GM21786 (cell line): ENCODE measurements around the gene ZC3H7B.

Experiments
- ATAC-seq: cut with Tn5 transposase; IDR thresholded peaks from one replicate; pipeline ENCODE4 v1.9.1; 2021; ENCODE audit not compliant: unreplicated experiment

ZC3H7B gene

GRCh38 chr22:41354979-41355378 is 53.7 kb downstream of the ZC3H7B start:
- ATAC-seq: no peak

- ATAC-seq: no peak
These were observed 54.6 kb downstream of the ZC3H7B start for GRCh38 chr22:41355895-41356294.

- ATAC-seq: no peak
These were observed 55.2 kb downstream of the ZC3H7B start for GRCh38 chr22:41356430-41357028.

- no peak for ATAC-seq
These were observed 55.9 kb downstream of the ZC3H7B start for GRCh38 chr22:41357191-41357590.

GRCh38 chr22:41358927-41359326 is 57.6 kb downstream of the ZC3H7B start:
- ATAC-seq: no peak

- no peak for ATAC-seq
These were observed 58.1 kb downstream of the ZC3H7B start for GRCh38 chr22:41359376-41359775.

GRCh38 chr22:41360126-41360525 is 58.8 kb downstream of the ZC3H7B start:
- no peak for ATAC-seq

- no peak for ATAC-seq
These were observed 60.5 kb downstream of the ZC3H7B start for GRCh38 chr22:41361716-41362310.

GRCh38 chr22:41362615-41363014 is 61.3 kb downstream of the ZC3H7B start:
- no peak for ATAC-seq

GRCh38 chr22:41364233-41364632 is 62.9 kb downstream of the ZC3H7B start:
- ATAC-seq: no peak

- no peak for ATAC-seq
These were observed 63.6 kb downstream of the ZC3H7B start for GRCh38 chr22:41364955-41365354.

GRCh38 chr22:41365425-41365824 is 64.1 kb downstream of the ZC3H7B start:
- ATAC-seq: no peak

GRCh38 chr22:41366323-41367029 is 65.2 kb downstream of the ZC3H7B start:
- ATAC-seq: no peak

GRCh38 chr22:41367039-41367679 is 65.8 kb downstream of the ZC3H7B start:
- ATAC-seq: no peak

- no peak for ATAC-seq
These were observed 66.6 kb downstream of the ZC3H7B start for GRCh38 chr22:41367680-41368542.

- ATAC-seq: no peak
These were observed 67.5 kb downstream of the ZC3H7B start for GRCh38 chr22:41368543-41369423.

GRCh38 chr22:41369424-41369745 is 68.1 kb downstream of the ZC3H7B start:
- ATAC-seq: no peak

GRCh38 chr22:41369837-41370236 is 68.5 kb downstream of the ZC3H7B start:
- ATAC-seq: no peak

- ATAC-seq: no peak
These were observed 76.5 kb downstream of the ZC3H7B start for GRCh38 chr22:41377846-41378245.

GRCh38 chr22:41380993-41381328 is 79.6 kb downstream of the ZC3H7B start:
- peak; percentile 12 for ATAC-seq
